GM18499 (cell line): Measurements from ENCODE around the gene MTERF4.
"Not testable (repeated sequence)": the region's sequence is repeated elsewhere in the genome, so short reads cannot be mapped to it uniquely, and the experiment has no call there.

Source experiments
- ATAC-seq: cut with Tn5 transposase; IDR thresholded peaks from one replicate; pipeline ENCODE4 v1.9.1; 2021; ENCODE audit warnings: moderate number of reproducible peaks; ENCODE audit not compliant: insufficient read depth, unreplicated experiment

Gene MTERF4

GRCh38 chr2:241112592-241112991 is 10.5 kb upstream of the MTERF4 start:
- ATAC-seq = no peak

GRCh38 chr2:241112046-241112445 is 10.0 kb upstream of the MTERF4 start:
- no peak for ATAC-seq

GRCh38 chr2:241111440-241111805 is 9.3 kb upstream of the MTERF4 start:
- ATAC-seq = no peak

GRCh38 chr2:241110607-241111439 is 8.7 kb upstream of the MTERF4 start:
- no peak for ATAC-seq

- no peak for ATAC-seq
Measured at GRCh38 chr2:241110089-241110606, 8.1 kb upstream of the MTERF4 start.

- no peak for ATAC-seq
Measured at GRCh38 chr2:241109210-241110088, 7.4 kb upstream of the MTERF4 start.

GRCh38 chr2:241108271-241109209 is 6.5 kb upstream of the MTERF4 start:
- no peak for ATAC-seq

GRCh38 chr2:241107031-241107783 is 5.1 kb upstream of the MTERF4 start:
- ATAC-seq = no peak

GRCh38 chr2:241105641-241106040 is 3.6 kb upstream of the MTERF4 start:
- no peak for ATAC-seq

GRCh38 chr2:241104611-241105010 is 2.5 kb upstream of the MTERF4 start:
- not testable (repeated sequence) for ATAC-seq

GRCh38 chr2:241103176-241103595 is 1.1 kb upstream of the MTERF4 start:
- ATAC-seq = no peak

- no peak for ATAC-seq
Measured at GRCh38 chr2:241099246-241099645, 2.8 kb downstream of the MTERF4 start.

GRCh38 chr2:241096979-241097378 is 5.1 kb downstream of the MTERF4 start:
- no peak for ATAC-seq

- no peak for ATAC-seq
Measured at GRCh38 chr2:241095594-241096290, 6.3 kb downstream of the MTERF4 start.

GRCh38 chr2:241094924-241095420 is 7.1 kb downstream of the MTERF4 start:
- no peak for ATAC-seq

GRCh38 chr2:241094172-241094571 is 7.9 kb downstream of the MTERF4 start:
- no peak for ATAC-seq

GRCh38 chr2:241093133-241093781 is 8.8 kb downstream of the MTERF4 start:
- not testable (repeated sequence) for ATAC-seq

- ATAC-seq = no peak
Measured at GRCh38 chr2:241092677-241093076, 9.4 kb downstream of the MTERF4 start.
